Activated CD4-positive, alpha-beta T cell treated with anti-CD3 and anti-CD28 coated beads for 36 hours (primary cell): Measurements from ENCODE around the gene LRRC4. TPM values are rescaled to one million over a fixed set of nuclear protein-coding genes. Genes with fewer than 3 reads are reported as not detected.

Experiments used
- ATAC-seq: fragments of 200-7000 bp; cut with Tn5 transposase; one replicate; pipeline ENCODE4 v1.10.0; 2021; ENCODE audit warnings: mild to moderate bottlenecking, moderate library complexity
- CTCF ChIA-PET: fragments of 350-600 bp; sonication (Branson Sonifier 250); formaldehyde crosslinking; loops from one replicate; lab custom pipeline; 2021; ENCODE audit warnings: antibody characterized with exemption; lab: Charles Lee
- POLR2A ChIA-PET: fragments of 350-600 bp; sonication (Branson Sonifier 250); formaldehyde crosslinking; loops from one replicate; lab custom pipeline; 2021; ENCODE audit warnings: antibody characterized with exemption, inconsistent platforms; lab: Charles Lee
- DNase-seq: peaks from one replicate; pipeline ENCODE4 v3.0.0-alpha.2; 2020
- H3K27ac Mint-ChIP-seq: one replicate; pipeline ENCODE4 v1.8.0; 2021; ENCODE audit warnings: mixed read lengths
- H3K27me3 Mint-ChIP-seq: one replicate; pipeline ENCODE4 v1.8.0; 2021; ENCODE audit warnings: mixed read lengths
- H3K36me3 Mint-ChIP-seq: one replicate; pipeline ENCODE4 v1.8.0; 2021; ENCODE audit warnings: low read depth, mixed read lengths
- H3K4me1 Mint-ChIP-seq: one replicate; pipeline ENCODE4 v1.8.0; 2021; ENCODE audit warnings: mixed read lengths
- H3K4me3 Mint-ChIP-seq: one replicate; pipeline ENCODE4 v1.8.0; 2021; ENCODE audit warnings: mild to moderate bottlenecking, moderate library complexity, mixed read lengths
- H3K9me3 Mint-ChIP-seq: one replicate; pipeline ENCODE4 v1.8.0; 2021; ENCODE audit warnings: low read depth, mixed read lengths
- intact Hi-C, 2 experiments: fragments of 100-400 bp; cut with DNase I in 1 of 2; cut with micrococcal nuclease in 1 of 2; formaldehyde crosslinking; loops; one replicate each; pipeline versions ENCODE4 v1.14.2 to v1.15.1; 2022 to 2024; cut with DNase I, micrococcal nuclease
- total RNA-seq, 2 experiments: library from RNA; stranded (reverse); gene quantifications; one replicate each; pipeline ENCODE4 v1.2.3, GENCODE V29; 2021

Gene LRRC4
- total RNA-seq, 2 experiments from 2014 or later: 0.37 to 0.50 TPM

- intact Hi-C loops: no loop called here
- no peaks in the 10 kb centered on the region for H3K36me3 Mint-ChIP-seq
- DNase-seq (no peak), ATAC-seq (no peak)
- no peak overlapping the region for H3K27ac Mint-ChIP-seq
- H3K9me3 Mint-ChIP-seq: no peaks in the 10 kb centered on the region
- peaks cover 63% of the 10 kb centered on the region for H3K4me1 Mint-ChIP-seq
- H3K4me3 Mint-ChIP-seq: no peak overlapping the region
- ChIA-PET POLR2A (no interaction called here), CTCF (no interaction called here)
- no peaks in the 10 kb centered on the region for H3K27me3 Mint-ChIP-seq
Observed at GRCh38 chr7:128056901-128057300, 25.7 kb upstream of the LRRC4 start.

GRCh38 chr7:128055637-128056036, 24.4 kb upstream of the LRRC4 start:
- ATAC-seq: no peak

GRCh38 chr7:128054511-128054910, 23.3 kb upstream of the LRRC4 start:
- no peak for ATAC-seq
- no peak for DNase-seq
- intact Hi-C loops: no loop called here
- Mint-ChIP-seq H3K27ac (no peak overlapping the region), H3K36me3 (no peaks in the 10 kb centered on the region), H3K9me3 (no peaks in the 10 kb centered on the region), H3K27me3 (no peaks in the 10 kb centered on the region), H3K4me3 (no peak overlapping the region), H3K4me1 (peaks cover 62% of the 10 kb centered on the region)
- ChIA-PET POLR2A (no interaction called here), CTCF (interaction anchor here (0.9 to 1.8 kb wide), 2 partner anchors 152 to 155 kb away, joined by 3 to 4 read pairs; no protein-coding TSS in a partner anchor)

More at GRCh38 chr7:128055637-128056036, 24.4 kb upstream of the LRRC4 start:
- Mint-ChIP-seq H3K36me3 (no peaks in the 10 kb centered on the region), H3K27ac (no peak overlapping the region), H3K27me3 (no peaks in the 10 kb centered on the region), H3K4me3 (no peak overlapping the region), H3K4me1 (peaks cover 66% of the 10 kb centered on the region), H3K9me3 (no peaks in the 10 kb centered on the region)
- DNase-seq: no peak
- POLR2A ChIA-PET: no interaction called here
- CTCF ChIA-PET: interaction anchor here (0.6 kb wide), 1 partner anchor 10 kb away, joined by 3 read pairs; no protein-coding TSS in a partner anchor
- intact Hi-C loops: no loop called here

- H3K27me3 Mint-ChIP-seq: no peaks in the 10 kb centered on the region
- no peaks in the 10 kb centered on the region for H3K9me3 Mint-ChIP-seq
- no peak for ATAC-seq
- DNase-seq: no peak
- CTCF ChIA-PET: interaction anchor here (1.8 kb wide), 1 partner anchor 155 kb away, joined by 4 read pairs; no protein-coding TSS in a partner anchor
- H3K4me1 Mint-ChIP-seq: peaks cover 60% of the 10 kb centered on the region
- intact Hi-C loops: no loop called here
- H3K4me3 Mint-ChIP-seq: no peak overlapping the region
- POLR2A ChIA-PET: no interaction called here
- H3K36me3 Mint-ChIP-seq: no peaks in the 10 kb centered on the region
- H3K27ac Mint-ChIP-seq: no peak overlapping the region
Observed at GRCh38 chr7:128053991-128054390, 22.8 kb upstream of the LRRC4 start.

- no peaks in the 10 kb centered on the region for H3K27me3 Mint-ChIP-seq
- H3K4me1 Mint-ChIP-seq: peaks cover 50% of the 10 kb centered on the region
- POLR2A ChIA-PET: no interaction called here
- H3K9me3 Mint-ChIP-seq: no peaks in the 10 kb centered on the region
- ATAC-seq: no peak
- no peak for DNase-seq
- no peak overlapping the region for H3K4me3 Mint-ChIP-seq
- H3K36me3 Mint-ChIP-seq: peaks cover 3% of the 10 kb centered on the region
- intact Hi-C loops: no loop called here
- H3K27ac Mint-ChIP-seq: no peak overlapping the region
- CTCF ChIA-PET: interaction anchor here (0.6 to 1.8 kb wide), 5 partner anchors 11 to 312 kb away, joined by 3 to 4 read pairs (median 3); no protein-coding TSS in a partner anchor
Observed at GRCh38 chr7:128053023-128053422, 21.8 kb upstream of the LRRC4 start.

GRCh38 chr7:128052404-128052803, 21.2 kb upstream of the LRRC4 start:
- peaks cover 44% of the 10 kb centered on the region for H3K4me1 Mint-ChIP-seq
- POLR2A ChIA-PET: no interaction called here
- peaks cover 3% of the 10 kb centered on the region for H3K36me3 Mint-ChIP-seq
- H3K27me3 Mint-ChIP-seq: no peaks in the 10 kb centered on the region
- H3K4me3 Mint-ChIP-seq: no peak overlapping the region
- ATAC-seq: no peak
- no peak overlapping the region for H3K27ac Mint-ChIP-seq
- CTCF ChIA-PET: interaction anchor here (0.6 to 1.1 kb wide), 3 partner anchors 11 to 187 kb away, joined by 3 read pairs; no protein-coding TSS in a partner anchor
- intact Hi-C loops: no loop called here
- H3K9me3 Mint-ChIP-seq: no peaks in the 10 kb centered on the region
- DNase-seq: no peak

- H3K9me3 Mint-ChIP-seq: no peaks in the 10 kb centered on the region
- CTCF ChIA-PET: interaction anchor here (0.9 to 1.1 kb wide), 2 partner anchors 126 to 163 kb away, joined by 3 read pairs; no protein-coding TSS in a partner anchor
- peaks cover 9% of the 10 kb centered on the region for H3K36me3 Mint-ChIP-seq
- intact Hi-C loops: no loop called here
- no peak overlapping the region for H3K4me3 Mint-ChIP-seq
- H3K27ac Mint-ChIP-seq: no peak overlapping the region
- peaks cover 23% of the 10 kb centered on the region for H3K4me1 Mint-ChIP-seq
- no peak for ATAC-seq
- H3K27me3 Mint-ChIP-seq: no peaks in the 10 kb centered on the region
- POLR2A ChIA-PET: no interaction called here
- DNase-seq: no peak
Observed at GRCh38 chr7:128045766-128046165, 14.5 kb upstream of the LRRC4 start.

- no peak overlapping the region for H3K4me3 Mint-ChIP-seq
- intact Hi-C loops: no loop called here
- H3K4me1 Mint-ChIP-seq: peaks cover 22% of the 10 kb centered on the region
- no peaks in the 10 kb centered on the region for H3K9me3 Mint-ChIP-seq
- ChIA-PET POLR2A (no interaction called here), CTCF (interaction anchor here (0.6 to 1.1 kb wide), 3 partner anchors 10 to 164 kb away, joined by 3 read pairs; no protein-coding TSS in a partner anchor)
- DNase-seq (no peak), ATAC-seq (no peak)
- peaks cover 11% of the 10 kb centered on the region for H3K36me3 Mint-ChIP-seq
- H3K27ac Mint-ChIP-seq: no peak overlapping the region
- no peaks in the 10 kb centered on the region for H3K27me3 Mint-ChIP-seq
Observed at GRCh38 chr7:128045158-128045557, 13.9 kb upstream of the LRRC4 start.

GRCh38 chr7:128044064-128044463, 12.8 kb upstream of the LRRC4 start:
- CTCF ChIA-PET: no interaction called here
- no peaks in the 10 kb centered on the region for H3K27me3 Mint-ChIP-seq
- no peak overlapping the region for H3K4me3 Mint-ChIP-seq
- H3K36me3 Mint-ChIP-seq: peaks cover 11% of the 10 kb centered on the region
- H3K4me1 Mint-ChIP-seq: peaks cover 15% of the 10 kb centered on the region
- ATAC-seq: no peak
- POLR2A ChIA-PET: no interaction called here
- no peaks in the 10 kb centered on the region for H3K9me3 Mint-ChIP-seq
- intact Hi-C loops: no loop called here
- H3K27ac Mint-ChIP-seq: no peak overlapping the region
- DNase-seq: no peak

- Mint-ChIP-seq H3K36me3 (peaks cover 10% of the 10 kb centered on the region), H3K9me3 (no peaks in the 10 kb centered on the region), H3K4me1 (peaks cover 15% of the 10 kb centered on the region), H3K27ac (no peak overlapping the region), H3K27me3 (no peaks in the 10 kb centered on the region), H3K4me3 (no peak overlapping the region)
- ATAC-seq (no peak), DNase-seq (no peak)
- ChIA-PET CTCF (interaction anchor here (1.1 kb wide), 1 partner anchor 11 kb away, joined by 3 read pairs; no protein-coding TSS in a partner anchor), POLR2A (no interaction called here)
- intact Hi-C loops: no loop called here
Observed at GRCh38 chr7:128042012-128042411, 10.8 kb upstream of the LRRC4 start.

- ChIA-PET POLR2A (no interaction called here), CTCF (interaction anchor here (0.6 to 1.4 kb wide), 4 partner anchors 11 to 175 kb away, joined by 3 to 5 read pairs (median 4); no protein-coding TSS in a partner anchor)
- peaks cover 21% of the 10 kb centered on the region for H3K4me1 Mint-ChIP-seq
- H3K27ac Mint-ChIP-seq: no peak overlapping the region
- intact Hi-C loops: no loop called here
- H3K4me3 Mint-ChIP-seq: no peak overlapping the region
- H3K36me3 Mint-ChIP-seq: peaks cover 10% of the 10 kb centered on the region
- DNase-seq: no peak
- H3K9me3 Mint-ChIP-seq: no peaks in the 10 kb centered on the region
- no peak for ATAC-seq
- H3K27me3 Mint-ChIP-seq: no peaks in the 10 kb centered on the region
Observed at GRCh38 chr7:128041203-128041602, 10.0 kb upstream of the LRRC4 start.

- POLR2A ChIA-PET: no interaction called here
Observed at GRCh38 chr7:128040205-128040604, 9.0 kb upstream of the LRRC4 start.

More at GRCh38 chr7:128040205-128040604, 9.0 kb upstream of the LRRC4 start:
- no peak for DNase-seq
- Mint-ChIP-seq H3K27ac (no peak overlapping the region), H3K4me1 (peaks cover 18% of the 10 kb centered on the region), H3K4me3 (no peak overlapping the region), H3K27me3 (no peaks in the 10 kb centered on the region), H3K9me3 (no peaks in the 10 kb centered on the region), H3K36me3 (peaks cover 10% of the 10 kb centered on the region)
- no peak for ATAC-seq
- intact Hi-C loops: no loop called here
- CTCF ChIA-PET: interaction anchor here (0.7 to 1.4 kb wide), 3 partner anchors 10 to 878 kb away, joined by 3 to 4 read pairs (median 3); no protein-coding TSS in a partner anchor
